ENCODE data around the gene DDX6. TPM values are rescaled to one million over a fixed set of nuclear protein-coding genes. Genes with fewer than 3 reads are reported as not detected.
A peak's percentile ranks its signal among the peaks of the same experiment; 100 is the strongest.
"Not testable (repeated sequence)": the region's sequence is repeated elsewhere in the genome, so short reads cannot be mapped to it uniquely, and the experiment has no call there.

DDX6 gene
- total RNA-seq, 4 donors from 2014 or later, result 84.5 to 129 (median 108) TPM

DNA sequence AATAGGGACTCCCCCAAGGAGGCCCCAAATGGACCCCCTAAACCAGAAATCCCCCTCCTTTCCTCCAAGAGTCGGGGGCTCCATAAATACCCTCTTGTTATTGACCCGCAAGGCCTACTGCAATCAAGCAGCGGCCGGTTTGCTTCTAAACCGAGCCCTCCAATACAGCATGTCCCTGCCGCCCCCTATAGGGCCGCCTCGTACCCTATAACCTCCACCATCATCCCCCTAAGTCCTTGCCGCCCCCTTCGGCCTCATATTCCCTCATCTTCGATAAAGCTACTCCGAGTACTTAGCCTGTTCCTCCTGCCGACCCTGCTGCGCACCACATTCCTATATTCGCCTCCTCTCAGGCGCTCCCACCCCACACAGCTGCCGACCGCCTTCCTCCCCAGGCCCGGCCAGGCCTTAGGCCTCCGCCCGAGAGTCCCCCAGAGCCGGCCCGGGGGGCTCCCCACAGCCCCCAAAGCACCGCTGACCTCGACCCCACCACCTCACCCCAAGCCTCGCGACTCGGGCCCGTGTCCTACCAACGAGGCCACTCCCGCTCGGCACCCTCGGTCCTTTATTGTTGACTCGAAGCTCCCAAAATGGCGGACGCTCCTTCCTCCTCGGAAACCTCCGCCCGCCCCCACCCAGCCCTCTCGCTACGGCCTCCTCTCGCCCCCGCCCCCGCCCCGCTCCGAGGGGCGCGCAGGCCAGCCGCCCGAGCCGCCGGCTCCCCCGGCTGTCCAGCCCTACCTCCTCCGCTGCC is 430 bp downstream of the DDX6 start:
- ATAC-seq (ENCODE audit: low FRiP score) (peak; percentile 45), DNase-seq (ENCODE audit: low spot score) (peak; percentile 38)
- TF ChIP-seq, protein P1, sequence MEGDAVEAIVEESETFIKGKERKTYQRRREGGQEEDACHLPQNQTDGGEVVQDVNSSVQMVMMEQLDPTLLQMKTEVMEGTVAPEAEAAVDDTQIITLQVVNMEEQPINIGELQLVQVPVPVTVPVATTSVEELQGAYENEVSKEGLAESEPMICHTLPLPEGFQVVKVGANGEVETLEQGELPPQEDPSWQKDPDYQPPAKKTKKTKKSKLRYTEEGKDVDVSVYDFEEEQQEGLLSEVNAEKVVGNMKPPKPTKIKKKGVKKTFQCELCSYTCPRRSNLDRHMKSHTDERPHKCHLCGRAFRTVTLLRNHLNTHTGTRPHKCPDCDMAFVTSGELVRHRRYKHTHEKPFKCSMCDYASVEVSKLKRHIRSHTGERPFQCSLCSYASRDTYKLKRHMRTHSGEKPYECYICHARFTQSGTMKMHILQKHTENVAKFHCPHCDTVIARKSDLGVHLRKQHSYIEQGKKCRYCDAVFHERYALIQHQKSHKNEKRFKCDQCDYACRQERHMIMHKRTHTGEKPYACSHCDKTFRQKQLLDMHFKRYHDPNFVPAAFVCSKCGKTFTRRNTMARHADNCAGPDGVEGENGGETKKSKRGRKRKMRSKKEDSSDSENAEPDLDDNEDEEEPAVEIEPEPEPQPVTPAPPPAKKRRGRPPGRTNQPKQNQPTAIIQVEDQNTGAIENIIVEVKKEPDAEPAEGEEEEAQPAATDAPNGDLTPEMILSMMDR (IDR thresholded peaks at IDR 0.05), result no peak

DNA sequence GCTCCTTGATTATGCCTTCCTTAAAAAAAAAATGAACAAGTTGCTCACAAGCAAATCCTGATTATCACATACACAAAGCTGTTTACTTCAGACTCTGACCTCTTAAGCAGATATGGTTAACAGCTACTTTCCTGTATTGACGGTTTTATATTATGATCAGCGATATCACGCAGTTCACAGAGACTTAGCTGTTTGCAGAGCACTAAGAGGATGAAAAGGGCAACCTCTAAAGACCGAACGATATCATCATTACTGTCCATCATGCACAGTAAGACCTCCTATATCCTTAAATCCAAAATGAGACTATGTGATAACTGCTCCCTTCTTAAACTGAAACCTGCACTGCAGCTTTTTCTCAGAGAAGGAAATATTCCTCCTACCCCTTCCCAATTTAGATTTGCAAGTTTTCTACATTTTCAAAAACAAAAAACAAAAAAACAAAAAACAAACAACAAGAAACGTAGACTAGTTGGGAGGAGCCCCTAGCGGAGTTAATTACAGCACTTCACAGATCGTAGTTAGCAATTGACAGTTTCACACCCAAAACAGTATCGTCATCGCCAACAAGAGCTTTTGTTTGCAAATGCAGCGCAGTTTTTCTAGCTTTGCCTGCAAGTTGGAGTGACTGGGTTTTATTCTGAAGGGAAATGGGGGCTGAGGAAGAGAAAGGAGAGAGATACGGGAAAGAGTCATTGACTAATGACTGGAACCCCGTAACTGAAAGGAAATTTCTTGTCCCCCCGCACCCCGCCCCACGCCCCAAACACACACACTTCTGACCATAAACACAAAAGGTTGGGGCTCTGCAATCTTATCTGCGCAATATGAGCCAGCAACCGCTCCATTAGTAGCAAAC is 1.2 kb downstream of the DDX6 start:
- TF ChIP-seq, protein P1 (IDR thresholded peaks at IDR 0.05), result no peak
- DNase-seq (ENCODE audit: low spot score) (no peak), ATAC-seq (ENCODE audit: low FRiP score) (no peak)

DNA sequence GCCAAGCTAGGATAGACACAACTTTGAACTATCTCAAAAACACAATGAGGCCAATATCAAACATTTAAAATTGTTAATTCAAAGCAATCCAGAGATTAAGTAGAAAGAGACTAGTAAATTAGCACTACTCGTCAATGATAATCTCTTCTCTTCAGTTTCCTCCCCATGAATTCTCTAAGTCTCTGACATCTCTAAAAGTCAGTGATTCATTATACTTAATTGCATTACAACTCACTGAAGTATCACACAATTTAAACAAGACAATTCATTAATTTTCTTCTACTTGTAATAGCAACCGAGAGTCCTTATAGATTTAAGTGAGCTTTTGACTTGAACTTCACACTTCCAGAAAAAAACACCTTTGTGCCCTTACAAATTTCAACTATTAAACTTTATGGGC is 4.3 kb downstream of the DDX6 start:
- ATAC-seq (ENCODE audit: low FRiP score), result no peak
- TF ChIP-seq, protein P1 (IDR thresholded peaks at IDR 0.05), result no peak
- DNase-seq (ENCODE audit: low spot score), result no peak

DNA sequence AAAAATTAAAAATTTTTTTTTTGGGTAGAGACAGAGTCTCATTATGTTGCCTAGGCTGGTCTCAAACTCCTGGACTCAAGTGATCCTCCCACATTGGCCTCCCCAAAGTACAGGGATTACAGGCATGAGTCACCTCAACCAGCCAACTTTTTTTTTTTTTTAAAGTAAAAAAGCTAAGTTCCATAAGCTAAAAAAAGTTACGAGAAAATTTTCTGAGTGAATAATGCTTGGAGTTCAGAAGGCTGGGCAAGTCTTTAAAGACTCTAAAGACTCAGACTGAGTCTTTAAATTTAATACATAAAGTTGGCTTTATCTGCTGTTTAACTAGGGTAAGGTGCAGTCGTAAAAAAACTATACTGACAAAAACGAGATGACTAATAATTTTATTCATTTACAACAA is 5.6 kb downstream of the DDX6 start:
- DNase-seq (ENCODE audit: low spot score) (no peak), ATAC-seq (ENCODE audit: low FRiP score) (no peak)
- TF ChIP-seq, protein P1 (IDR thresholded peaks at IDR 0.05), result no peak

DNA sequence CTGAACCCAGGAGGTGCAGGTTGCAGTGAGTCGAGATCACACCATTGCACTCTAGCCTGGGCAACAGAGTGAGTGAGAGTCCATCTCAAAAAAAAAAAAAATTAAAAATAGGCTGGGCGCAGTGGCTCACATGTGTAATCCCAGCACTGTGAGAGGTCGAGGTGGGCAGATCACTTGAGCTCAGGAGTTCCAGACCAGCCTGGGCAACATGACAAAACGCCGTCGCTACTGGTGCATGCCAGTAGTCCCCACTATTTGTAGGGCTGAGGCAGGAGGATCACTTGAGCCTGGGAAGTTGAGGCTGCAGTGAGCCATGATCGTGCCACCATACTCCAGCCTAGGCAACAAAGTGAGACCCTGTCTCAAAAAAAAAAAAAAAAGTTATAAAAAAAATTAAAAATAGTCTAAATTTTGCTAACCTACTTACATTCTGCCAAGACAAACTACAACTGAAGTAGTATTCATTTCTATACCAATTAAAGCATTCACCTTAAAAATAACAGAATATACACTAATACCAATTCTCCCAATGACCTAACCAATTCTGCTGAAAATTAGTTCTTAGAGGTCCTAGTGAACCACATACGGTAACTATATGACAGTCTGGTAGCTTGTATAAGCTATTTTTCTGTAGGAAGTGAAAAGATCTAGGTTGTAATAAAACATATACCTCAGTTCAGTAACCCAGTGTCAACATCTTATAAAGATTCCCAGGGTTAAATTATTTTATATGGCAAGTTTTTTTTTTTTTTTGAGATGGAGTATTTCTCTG is 7.1 kb downstream of the DDX6 start:
- DNase-seq (ENCODE audit: low spot score) (no peak), ATAC-seq (ENCODE audit: low FRiP score) (no peak)

DNA sequence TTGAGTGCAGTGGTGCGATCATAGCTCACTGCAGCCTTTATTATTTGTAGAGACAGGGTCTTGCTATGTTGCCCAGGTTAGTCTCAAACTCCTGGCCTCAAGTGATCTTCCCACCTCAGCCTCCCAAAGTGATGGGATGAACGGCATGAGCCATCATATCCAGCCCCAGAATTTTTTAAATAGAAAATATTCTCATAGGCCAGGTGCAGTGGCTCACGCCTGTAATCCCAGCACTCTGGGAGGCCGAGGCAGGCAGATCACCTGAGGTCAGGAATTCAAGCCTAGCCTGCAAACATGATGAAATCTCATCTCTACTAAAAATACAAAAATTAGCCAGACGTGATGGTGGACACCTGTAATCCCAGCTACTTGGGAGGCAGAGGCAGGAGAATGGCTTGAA is 7.6 kb downstream of the DDX6 start:
- ATAC-seq (ENCODE audit: low FRiP score); DNase-seq (ENCODE audit: low spot score): not testable (repeated sequence)

More for the DNA sequence above, 7.1 kb downstream of the DDX6 start:
- TF ChIP-seq, protein P1 (IDR thresholded peaks at IDR 0.05), result no peak

DNA sequence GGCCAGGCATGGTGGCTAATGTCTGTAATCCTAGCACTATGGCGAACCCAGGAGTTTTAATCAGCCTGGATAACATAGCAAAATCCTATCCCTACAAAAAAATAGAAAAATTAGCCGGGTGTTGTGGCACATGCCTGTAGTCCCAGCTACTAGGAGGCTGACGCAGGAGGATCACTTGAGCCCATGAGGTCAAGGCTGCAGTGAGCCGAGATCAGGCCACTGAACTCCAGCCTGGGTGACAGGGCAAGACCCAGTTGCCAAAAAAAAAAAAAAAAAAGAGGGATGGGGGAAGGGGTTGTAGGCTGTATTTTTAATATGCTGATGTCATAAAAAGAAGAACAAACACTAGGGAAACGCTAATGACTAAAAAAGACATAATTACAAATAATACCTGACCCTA is 12.1 kb downstream of the DDX6 start:
- DNase-seq (ENCODE audit: low spot score) (no peak), ATAC-seq (ENCODE audit: low FRiP score) (no peak)
- TF ChIP-seq, protein P1 (IDR thresholded peaks at IDR 0.05), result no peak
